ENCODE measurements around the gene NDUFC2.
"Not testable (repeated sequence)": the region's sequence is repeated elsewhere in the genome, so short reads cannot be mapped to it uniquely, and the experiment has no call there.

The NDUFC2 gene

GRCh38 chr11:78079232-78080083, at the start of gene NDUFC2:
NDUFC2 (minus strand) TSS chr11:78079862; CDS start chr11:78079744, 118 bp downstream.
- DNase-seq, result peak; percentile 72

- no peak for DNase-seq
These were observed 47.7 kb upstream of the NDUFC2 start for GRCh38 chr11:78127403-78127802.

DNA sequence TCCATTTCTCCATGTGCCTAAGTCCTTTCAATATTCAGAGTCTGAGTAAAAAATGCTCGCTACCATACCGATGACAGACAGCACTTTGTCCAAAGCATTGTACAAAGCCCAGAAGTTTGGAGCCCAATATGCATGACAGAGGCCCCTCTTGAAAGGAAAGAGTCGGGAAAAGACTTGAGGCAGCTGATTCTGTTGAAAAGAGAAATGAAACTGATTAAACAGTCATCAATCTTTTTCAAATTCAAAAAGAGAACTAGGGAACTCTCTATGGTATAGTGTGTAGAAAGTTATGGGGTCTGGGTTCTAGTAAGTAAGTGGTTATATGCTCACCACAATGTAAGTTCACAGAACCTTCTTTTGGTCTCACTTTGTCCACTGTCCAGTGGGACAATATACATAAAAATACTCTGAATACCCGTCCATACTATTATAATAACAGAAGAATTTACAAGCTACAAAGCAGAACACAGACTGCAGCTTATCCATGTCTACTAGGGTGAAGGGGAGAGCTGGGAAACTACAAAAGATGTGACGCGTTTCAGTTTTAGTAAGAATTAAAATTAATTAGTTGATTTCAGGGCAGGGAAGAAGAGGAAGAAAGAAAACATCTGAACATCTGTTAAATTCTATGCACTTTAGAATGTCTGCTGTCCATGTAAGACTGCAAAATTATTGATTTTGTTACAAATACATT, 33.1 kb upstream of the NDUFC2 start:
- DNase-seq, result no peak

DNA sequence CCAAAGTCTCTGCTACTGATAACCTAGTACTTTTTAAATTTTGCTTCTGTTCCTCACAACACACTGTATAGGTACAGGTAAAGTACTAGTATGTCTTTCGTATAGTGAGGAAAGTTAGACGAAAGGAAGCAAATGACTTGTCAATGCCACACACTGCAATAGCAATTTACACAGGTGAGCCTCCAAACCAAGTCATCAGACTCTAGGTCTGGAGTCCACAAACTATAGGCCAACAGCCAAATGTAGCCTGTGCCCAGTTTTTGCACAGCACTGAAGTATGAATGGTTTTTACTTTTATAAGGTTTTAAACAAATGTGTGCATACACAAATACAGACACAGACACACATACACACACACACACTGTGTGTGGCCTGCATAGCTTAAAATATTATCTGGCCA, 31.6 kb upstream of the NDUFC2 start:
- no peak for DNase-seq

DNA sequence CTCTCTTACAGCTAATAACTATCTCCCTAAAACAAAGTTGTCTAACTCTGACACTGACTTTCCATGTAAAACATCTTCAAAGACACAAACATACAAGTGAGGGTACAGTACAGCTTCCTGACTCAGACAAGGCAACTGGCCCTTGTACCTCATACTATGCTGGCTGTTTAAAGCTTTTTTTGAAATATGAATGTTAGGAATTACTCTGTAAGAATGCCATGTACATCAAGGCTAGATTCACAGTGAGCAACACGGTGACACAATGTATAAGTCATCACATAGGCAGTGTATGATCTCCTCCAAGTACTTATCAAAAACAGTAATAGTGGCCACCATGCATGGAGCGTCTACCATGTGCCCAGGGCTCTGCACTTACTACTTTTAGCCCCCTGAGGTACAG, 31.2 kb upstream of the NDUFC2 start:
- no peak for DNase-seq

GRCh38 chr11:78110351-78110750, 30.7 kb upstream of the NDUFC2 start:
- no peak for DNase-seq

DNA sequence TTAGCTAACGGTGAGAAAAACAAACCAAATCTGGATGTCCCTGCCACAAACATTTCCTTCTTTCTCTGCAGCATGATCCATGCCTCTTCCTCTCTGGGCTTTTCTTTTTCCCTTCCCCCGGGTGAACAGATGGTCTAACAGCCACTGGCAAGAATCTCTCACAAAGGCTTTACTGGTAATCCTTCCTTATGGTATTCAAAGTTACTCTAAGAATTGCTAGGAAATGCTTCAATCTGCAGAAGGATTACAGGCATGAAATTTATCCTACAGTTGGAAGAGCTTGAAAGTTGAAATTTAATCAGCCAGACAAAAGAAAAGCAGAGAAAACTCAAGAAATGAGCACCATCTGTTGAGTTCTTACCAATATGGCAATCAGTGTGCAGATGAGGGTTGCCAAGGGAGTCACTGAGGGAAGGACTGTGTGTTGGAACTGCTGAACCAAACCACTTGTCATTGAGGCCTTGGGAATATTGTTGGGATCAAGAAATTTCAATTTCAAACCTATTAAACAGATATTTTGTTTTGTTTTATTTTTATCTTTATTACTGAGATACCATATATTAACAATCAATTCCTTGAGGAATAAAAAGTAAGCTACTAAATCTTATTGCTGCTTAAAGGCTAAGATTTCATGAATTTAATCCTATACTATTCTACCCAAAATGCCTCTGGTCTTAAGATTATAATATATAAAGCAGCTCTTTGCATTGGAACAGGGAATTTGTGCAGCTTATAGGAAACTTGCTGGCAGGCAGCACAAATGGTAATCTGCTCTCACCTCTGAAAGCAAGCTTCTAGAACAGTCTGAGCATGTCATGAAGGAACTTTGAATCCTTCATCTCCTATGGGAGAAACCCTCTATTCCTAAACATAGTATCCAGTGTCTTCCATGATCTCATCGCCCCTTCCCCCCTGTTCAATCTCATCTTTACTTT, 29.7 kb upstream of the NDUFC2 start:
- no peak for DNase-seq

GRCh38 chr11:78100676-78101472, 21.2 kb upstream of the NDUFC2 start:
- no peak for DNase-seq

DNA sequence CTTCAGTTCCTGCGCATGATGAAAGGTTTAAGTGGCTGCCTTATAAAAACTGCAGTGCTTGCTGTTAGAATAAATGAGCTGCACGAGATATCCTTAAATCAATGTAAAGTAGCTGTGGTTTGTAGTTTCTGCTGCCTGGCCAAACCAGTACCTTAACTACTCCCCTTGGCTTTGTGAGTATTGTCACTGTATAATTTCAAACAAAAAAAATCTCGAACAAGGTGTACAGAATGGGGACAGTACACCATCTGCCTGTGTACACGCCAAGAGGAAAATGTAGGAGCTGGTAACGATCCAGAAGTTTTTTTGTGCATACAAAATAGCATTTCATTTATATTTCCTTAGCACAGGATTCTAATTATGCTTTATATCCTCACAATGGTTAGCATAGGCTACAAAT, 20.6 kb upstream of the NDUFC2 start:
- DNase-seq, result no peak

DNA sequence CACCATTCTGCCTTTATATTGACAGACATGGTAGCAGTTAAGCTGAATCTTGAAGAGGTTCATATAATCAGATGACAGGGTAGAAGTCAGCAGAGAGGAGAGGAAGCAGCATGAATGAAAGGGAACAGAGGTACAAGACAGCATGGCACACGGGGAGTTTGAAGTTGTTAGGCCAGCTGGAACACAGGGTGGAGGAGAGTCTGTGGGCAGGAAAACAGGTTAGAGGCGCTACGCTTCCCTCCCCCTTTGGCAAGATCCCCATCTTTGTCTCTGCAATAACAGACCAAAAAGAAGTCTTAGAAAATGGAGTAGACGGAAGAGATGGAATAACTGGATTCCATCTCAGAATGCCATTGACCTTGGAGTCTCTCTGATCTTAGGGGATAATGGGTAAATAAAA, 20.0 kb upstream of the NDUFC2 start:
- no peak for DNase-seq

GRCh38 chr11:78097666-78098385, 18.2 kb upstream of the NDUFC2 start:
- DNase-seq, result no peak

DNA sequence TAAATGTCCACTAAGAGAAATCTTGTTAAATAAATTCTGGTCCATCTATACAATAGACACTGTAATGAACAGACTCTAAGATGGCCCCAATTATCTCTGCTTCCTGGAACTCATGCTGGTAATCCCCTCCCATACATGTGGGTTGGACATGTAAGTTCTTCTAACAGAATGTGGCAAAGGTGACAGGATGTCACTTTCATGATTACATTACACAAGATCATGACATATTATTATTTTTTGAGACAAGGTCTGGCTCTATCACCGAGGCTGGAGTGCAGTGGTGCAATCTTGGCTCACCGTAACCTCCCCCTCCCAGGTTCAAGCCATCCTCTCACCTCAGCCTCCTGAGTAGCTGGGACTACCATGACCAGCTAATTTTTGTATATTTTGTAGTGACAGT, 14.6 kb upstream of the NDUFC2 start:
- DNase-seq, result no peak

DNA sequence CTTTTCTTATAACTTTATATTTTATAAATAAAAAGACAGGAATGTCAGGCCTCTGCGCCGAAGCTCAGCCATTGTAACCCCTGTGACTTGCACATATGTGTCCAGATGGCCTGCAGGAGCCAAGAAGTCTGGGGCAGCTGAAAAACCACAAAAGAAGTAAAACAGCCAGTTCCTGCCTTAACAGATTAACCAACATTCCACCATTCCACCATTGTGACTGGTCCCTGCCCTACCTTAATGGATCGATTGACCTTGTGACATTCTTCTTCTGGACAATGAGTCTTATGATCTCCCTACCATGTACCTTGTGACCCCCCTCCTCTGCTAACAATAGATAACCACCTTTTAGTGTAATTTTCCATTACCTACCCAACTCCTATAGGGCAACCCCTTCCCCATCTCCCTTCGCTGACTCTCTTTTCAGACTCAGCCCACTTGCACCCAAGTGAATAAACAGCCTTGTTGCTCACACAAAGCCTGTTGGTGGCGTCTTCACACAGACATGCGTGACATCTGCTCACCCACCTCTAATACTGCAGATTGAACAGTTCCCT, 6.9 kb upstream of the NDUFC2 start:
- DNase-seq, result not testable (repeated sequence)

GRCh38 chr11:78085972-78086371, 6.3 kb upstream of the NDUFC2 start:
- no peak for DNase-seq

DNA sequence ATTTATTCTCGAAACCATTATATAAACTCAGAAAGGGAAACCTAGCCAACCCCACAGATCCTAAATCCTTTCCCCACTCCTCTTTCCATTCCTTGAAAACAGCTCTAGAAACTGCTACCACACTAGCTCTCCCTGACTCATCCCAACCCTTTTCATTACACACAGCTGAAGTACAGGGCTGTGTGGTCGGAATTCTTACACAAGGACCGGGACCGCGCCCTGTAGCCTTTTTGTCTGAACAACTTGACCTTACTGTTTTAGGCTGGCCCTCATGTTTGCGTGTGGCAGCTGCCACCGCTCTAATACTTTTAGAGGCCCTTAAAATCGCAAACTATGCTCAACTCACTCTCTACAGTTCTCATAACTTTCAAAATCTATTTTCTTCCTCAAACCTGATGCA, 4.8 kb upstream of the NDUFC2 start:
- DNase-seq, result not testable (repeated sequence)

DNA sequence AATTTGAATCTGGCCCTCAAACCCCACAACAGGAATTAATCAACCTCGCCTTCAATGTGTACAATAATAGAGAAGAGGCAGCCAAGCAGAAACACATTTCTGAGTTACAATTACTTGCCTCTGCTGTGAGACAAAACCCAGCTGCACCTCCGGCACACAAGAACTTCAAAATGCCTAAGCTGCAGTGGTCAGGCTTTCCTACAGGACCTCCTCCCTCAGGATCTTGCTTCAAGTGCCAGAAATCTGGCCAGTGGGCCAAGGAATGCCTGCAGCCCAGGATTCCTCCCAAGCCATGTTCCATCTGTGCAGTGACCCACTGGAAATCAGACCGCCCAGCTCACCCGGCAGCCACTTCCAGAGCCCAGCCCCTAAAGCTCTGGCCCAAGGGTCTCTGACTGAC, 3.4 kb upstream of the NDUFC2 start:
- no peak for DNase-seq

GRCh38 chr11:78082146-78082545, 2.5 kb upstream of the NDUFC2 start:
- no peak for DNase-seq

- peak; percentile 7 for DNase-seq
These were observed 1.9 kb upstream of the NDUFC2 start for GRCh38 chr11:78081583-78081982.

DNA sequence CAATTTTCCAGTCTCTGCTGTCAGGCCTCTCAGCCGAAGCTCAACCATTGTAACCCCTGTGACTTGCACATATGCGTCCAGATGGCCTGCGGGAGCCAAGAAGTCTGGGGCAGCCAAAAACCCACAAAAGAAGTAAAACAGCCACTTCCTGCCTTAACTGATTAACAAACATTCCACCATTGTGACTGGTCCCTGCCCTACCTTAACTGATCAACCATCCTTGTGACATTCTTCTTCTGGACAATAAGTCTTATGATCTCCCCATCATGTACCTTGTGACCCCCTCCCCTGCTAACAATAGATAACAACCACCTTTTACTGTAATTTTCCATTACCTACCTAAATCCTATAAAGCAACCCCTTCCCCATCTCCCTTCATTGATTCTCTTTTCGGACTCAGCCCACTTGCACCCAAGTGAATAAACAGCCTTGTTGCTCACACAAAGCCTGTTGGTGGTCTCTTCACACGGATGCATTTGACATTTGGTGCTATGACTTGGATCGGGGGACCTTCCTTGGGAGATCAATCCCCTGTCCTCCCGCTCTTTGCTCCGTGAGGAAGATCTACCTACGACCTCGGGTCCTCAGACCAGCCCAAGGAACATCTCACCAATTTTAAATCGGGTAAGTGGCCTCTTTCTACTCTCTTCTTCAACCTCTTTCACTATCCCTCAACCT, 1.3 kb upstream of the NDUFC2 start:
- no peak for DNase-seq

DNA sequence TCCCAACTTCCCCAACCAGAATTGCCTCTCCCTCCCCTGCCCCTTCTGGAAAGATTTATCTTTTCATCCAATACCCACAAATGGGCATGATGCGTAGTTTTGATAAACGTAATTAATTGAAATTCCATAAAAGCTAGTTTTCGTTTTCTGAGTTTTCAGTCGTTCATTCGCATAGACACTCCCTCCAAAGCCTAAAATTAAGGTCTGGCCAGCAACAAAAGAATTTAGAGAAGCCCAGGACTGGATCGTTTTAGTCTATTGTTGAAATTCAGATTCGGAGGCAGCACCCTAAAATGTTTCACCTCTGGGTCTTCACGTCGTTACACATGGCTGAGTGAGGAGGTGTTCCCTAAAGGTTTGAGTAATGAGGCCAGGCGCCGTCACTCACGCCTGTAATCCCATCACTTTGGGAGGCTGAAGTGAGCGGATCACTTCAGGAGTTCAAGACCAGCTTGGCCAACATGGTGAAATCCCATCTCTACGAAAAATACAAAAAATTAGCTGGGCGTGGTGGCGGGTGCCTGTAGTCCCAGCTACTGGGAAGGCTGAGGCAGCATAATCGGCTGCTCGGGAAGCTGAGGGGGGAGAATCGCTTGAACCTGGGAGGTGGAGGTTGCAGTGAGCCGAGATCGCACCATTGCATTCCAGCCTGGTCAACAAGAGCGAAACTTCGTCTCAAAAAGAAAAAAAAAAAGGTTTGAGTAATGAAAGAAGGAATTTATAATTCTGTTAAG, 589 bp upstream of the NDUFC2 start:
- DNase-seq, result no peak

Data from CD4-positive, alpha-beta T cell treated with Interleukin-17A for 1 hour (primary cell).